Neural cell (in vitro differentiated cells): Measurements from ENCODE around the gene SLC18A3. TPM values are rescaled to one million over a fixed set of nuclear protein-coding genes. Genes with fewer than 3 reads are reported as not detected.
A peak's percentile ranks its signal among the peaks of the same experiment; 100 is the strongest.

ENCODE experiments used
- H2AFZ ChIP-seq: fragments of 200-600, 300-800 bp; sonication (generic), shearing (Covaris generic); 2 replicates; pipeline ENCODE4 v1.6.0; 2014; ENCODE audit warnings: low read depth, mild to moderate bottlenecking, antibody characterized with exemption, low read length, moderate library complexity
- H3F3A ChIP-seq: fragments of 200-600 bp; shearing (Covaris generic); 2 replicates; pipeline ENCODE4 v1.6.1; 2016; ENCODE audit warnings: mild to moderate bottlenecking, moderate library complexity, mixed read lengths, antibody characterized with exemption, low read length; ENCODE audit not compliant: insufficient read depth, poor library complexity, severe bottlenecking
- H3K27ac ChIP-seq: fragments of 200-600, 300-800 bp; sonication (generic), shearing (Covaris generic); 2 replicates; pipeline ENCODE4 v1.5.1; 2014; ENCODE audit warnings: mild to moderate bottlenecking, low read length, moderate library complexity
- H3K27me3 ChIP-seq: fragments of 300-800, 200-600 bp; sonication (generic), shearing (Covaris generic); 2 replicates; pipeline ENCODE4 v1.6.0; 2014; ENCODE audit warnings: mild to moderate bottlenecking, low read depth, low read length, moderate library complexity; ENCODE audit not compliant: insufficient read depth
- H3K36me3 ChIP-seq: fragments of 300-800, 200-600 bp; sonication (generic), shearing (Covaris generic); 2 replicates; pipeline ENCODE4 v1.5.1; 2014; ENCODE audit warnings: mild to moderate bottlenecking, antibody characterized with exemption, low read length, moderate library complexity; ENCODE audit not compliant: insufficient read depth
- H3K4me2 ChIP-seq: fragments of 300-800, 200-600 bp; sonication (generic), shearing (Covaris generic); 2 replicates; pipeline ENCODE4 v1.6.0; 2014; ENCODE audit warnings: mild to moderate bottlenecking, low read length
- H3K4me3 ChIP-seq: fragments of 300-800, 200-600 bp; sonication (generic), shearing (Covaris generic); 2 replicates; pipeline ENCODE4 v1.5.1; 2014; ENCODE audit warnings: mild to moderate bottlenecking, low read length, moderate library complexity
- H3K79me2 ChIP-seq: fragments of 200-600 bp; shearing (Covaris generic); replicated peaks from 2 replicates; pipeline ENCODE4 v1.6.0; 2014; ENCODE audit warnings: mild to moderate bottlenecking, low read length, moderate library complexity; ENCODE audit not compliant: insufficient read depth
- H3K9ac ChIP-seq: fragments of 300-800, 200-600 bp; sonication (generic), shearing (Covaris generic); 2 replicates; pipeline ENCODE4 v1.6.1; 2016; ENCODE audit warnings: mild to moderate bottlenecking, low read length, mixed read lengths
- H3K9me2 ChIP-seq: fragments of 200-600 bp; shearing (Covaris generic); 2 replicates; pipeline ENCODE4 v1.6.1; 2016; ENCODE audit warnings: mild to moderate bottlenecking, low read length, mixed read lengths; ENCODE audit not compliant: insufficient read depth
- H3K9me3 ChIP-seq: fragments of 200-600, 300-800 bp; sonication (generic), shearing (Covaris generic); 2 replicates; pipeline ENCODE4 v1.6.1; 2016; ENCODE audit warnings: mild to moderate bottlenecking, mixed run types, low read length, moderate library complexity, mixed read lengths
- H4K20me1 ChIP-seq: fragments of 200-600 bp; shearing (Covaris generic); 2 replicates; pipeline ENCODE4 v1.6.1; 2016; ENCODE audit warnings: mild to moderate bottlenecking, mixed run types; ENCODE audit not compliant: insufficient read depth
- EP300 ChIP-seq: fragments of 450-650 bp; conservative IDR thresholded peaks from 2 replicates; pipeline ENCODE4 v1.6.1; 2014; ENCODE audit warnings: antibody characterized with exemption, mild to moderate bottlenecking, moderate library complexity; ENCODE audit not compliant: poor library complexity, severe bottlenecking
- EZH2 ChIP-seq: fragments of 200-600, 300-800 bp; shearing (Covaris generic), sonication (generic); IDR thresholded peaks from 2 replicates; pipeline ENCODE4 v1.6.1; 2014; ENCODE audit warnings: antibody characterized with exemption, low read length, borderline replicate concordance, mild to moderate bottlenecking; ENCODE audit not compliant: insufficient read depth, poor library complexity, severe bottlenecking
- MXI1 ChIP-seq: fragments of 450-650 bp; conservative IDR thresholded peaks from 2 replicates; pipeline ENCODE4 v1.6.1; 2014; ENCODE audit warnings: antibody characterized with exemption, mild to moderate bottlenecking; ENCODE audit not compliant: poor library complexity, severe bottlenecking
- POLR2AphosphoS5 ChIP-seq: IDR thresholded peaks from 2 replicates; pipeline ENCODE4 v1.6.1; 2012
- RAD21 ChIP-seq: fragments of 450-650 bp; conservative IDR thresholded peaks from 2 replicates; pipeline ENCODE4 v1.6.1; 2014; ENCODE audit warnings: antibody characterized with exemption, mild to moderate bottlenecking, moderate library complexity
- SMC3 ChIP-seq: fragments of 450-650 bp; conservative IDR thresholded peaks from 2 replicates; pipeline ENCODE4 v1.6.1; 2014; ENCODE audit warnings: antibody characterized with exemption, mild to moderate bottlenecking, moderate library complexity; ENCODE audit not compliant: poor library complexity
- TAF1 ChIP-seq: IDR thresholded peaks from 2 replicates; pipeline ENCODE4 v1.6.1; 2012; ENCODE audit warnings: low read depth
- polyA plus RNA-seq: library from polyadenylated mRNA; depleted of rRNA; stranded (reverse); fragments of >200 nt; gene quantifications from 2 replicates; pipeline ENCODE4 v1.2.3, GENCODE V29; 2014
- TF ChIP-seq, protein P1 (sequence below): fragments of 450-650 bp; IDR thresholded peaks from 2 replicates; pipeline ENCODE4 v1.5.1; 2014; ENCODE audit warnings: antibody characterized with exemption, mild to moderate bottlenecking, moderate library complexity; ENCODE audit not compliant: poor library complexity, severe bottlenecking
- TF ChIP-seq, protein P2 (sequence below): IDR thresholded peaks from 2 replicates; pipeline ENCODE4 v1.6.1; 2012; ENCODE audit warnings: borderline replicate concordance

The SLC18A3 gene
- polyA plus RNA-seq, 1 donor from 2014 or later = not detected

DNA sequence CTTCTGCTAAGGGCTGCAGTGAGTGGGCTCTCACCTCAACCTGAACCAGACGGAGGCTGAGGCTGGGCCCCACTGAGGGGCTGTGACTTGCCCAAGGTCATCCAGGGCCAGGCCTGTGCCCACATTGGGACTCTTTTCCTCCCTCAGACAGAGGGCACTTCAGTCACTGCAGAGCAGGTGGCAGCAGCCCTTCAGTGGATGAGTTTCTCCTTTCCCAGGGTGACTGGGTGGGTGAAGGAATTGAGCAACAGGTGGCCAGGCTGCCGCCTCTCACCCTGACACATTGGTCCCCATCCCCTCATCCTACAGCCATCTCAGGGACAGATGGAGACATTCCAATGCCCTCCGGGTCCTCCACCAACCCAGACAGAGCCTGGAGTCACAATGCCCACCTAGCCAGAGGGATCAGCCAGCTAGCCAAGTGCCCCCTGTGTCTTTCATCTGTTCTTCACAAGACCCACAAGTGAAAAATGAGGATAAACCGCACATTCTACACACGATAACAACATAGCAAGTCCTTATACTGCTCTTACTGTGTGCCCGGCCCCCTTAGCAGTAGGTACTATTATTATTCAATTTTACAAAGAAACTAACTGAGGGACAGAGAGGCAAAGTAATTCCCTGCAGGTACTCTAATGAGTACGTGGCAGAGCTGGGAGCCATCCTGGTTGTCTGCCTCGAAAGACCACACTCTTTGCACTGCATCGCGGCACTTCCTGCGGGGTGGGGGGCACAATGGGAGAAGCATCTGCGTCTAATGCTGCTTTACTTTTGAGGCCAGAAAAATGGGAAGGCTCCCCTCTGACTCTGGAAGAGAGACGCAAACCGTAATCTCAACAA is 1.7 kb upstream of the SLC18A3 start:
- no peaks in the 10 kb centered on the region for H4K20me1 ChIP-seq
- H3K36me3 ChIP-seq = no peaks in the 10 kb centered on the region
- no peaks in the 10 kb centered on the region for H3F3A ChIP-seq
- H3K9me2 ChIP-seq = no peaks in the 10 kb centered on the region
- H3K4me2 ChIP-seq = no peak overlapping the region
- H3K27ac ChIP-seq = no peak overlapping the region
- H3K4me3 ChIP-seq = peak overlapping the region; percentile 65
- no peaks in the 10 kb centered on the region for H3K79me2 ChIP-seq
- no peaks in the 10 kb centered on the region for H3K9me3 ChIP-seq
- no peak overlapping the region for H2AFZ ChIP-seq
- TF ChIP-seq EZH2 (no peak), POLR2AphosphoS5 (no peak), TAF1 (no peak), SMC3 (no peak), MXI1 (no peak), RAD21 (no peak), EP300 (no peak)
- TF ChIP-seq, protein P1, sequence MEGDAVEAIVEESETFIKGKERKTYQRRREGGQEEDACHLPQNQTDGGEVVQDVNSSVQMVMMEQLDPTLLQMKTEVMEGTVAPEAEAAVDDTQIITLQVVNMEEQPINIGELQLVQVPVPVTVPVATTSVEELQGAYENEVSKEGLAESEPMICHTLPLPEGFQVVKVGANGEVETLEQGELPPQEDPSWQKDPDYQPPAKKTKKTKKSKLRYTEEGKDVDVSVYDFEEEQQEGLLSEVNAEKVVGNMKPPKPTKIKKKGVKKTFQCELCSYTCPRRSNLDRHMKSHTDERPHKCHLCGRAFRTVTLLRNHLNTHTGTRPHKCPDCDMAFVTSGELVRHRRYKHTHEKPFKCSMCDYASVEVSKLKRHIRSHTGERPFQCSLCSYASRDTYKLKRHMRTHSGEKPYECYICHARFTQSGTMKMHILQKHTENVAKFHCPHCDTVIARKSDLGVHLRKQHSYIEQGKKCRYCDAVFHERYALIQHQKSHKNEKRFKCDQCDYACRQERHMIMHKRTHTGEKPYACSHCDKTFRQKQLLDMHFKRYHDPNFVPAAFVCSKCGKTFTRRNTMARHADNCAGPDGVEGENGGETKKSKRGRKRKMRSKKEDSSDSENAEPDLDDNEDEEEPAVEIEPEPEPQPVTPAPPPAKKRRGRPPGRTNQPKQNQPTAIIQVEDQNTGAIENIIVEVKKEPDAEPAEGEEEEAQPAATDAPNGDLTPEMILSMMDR = no peak
- TF ChIP-seq, protein P2, sequence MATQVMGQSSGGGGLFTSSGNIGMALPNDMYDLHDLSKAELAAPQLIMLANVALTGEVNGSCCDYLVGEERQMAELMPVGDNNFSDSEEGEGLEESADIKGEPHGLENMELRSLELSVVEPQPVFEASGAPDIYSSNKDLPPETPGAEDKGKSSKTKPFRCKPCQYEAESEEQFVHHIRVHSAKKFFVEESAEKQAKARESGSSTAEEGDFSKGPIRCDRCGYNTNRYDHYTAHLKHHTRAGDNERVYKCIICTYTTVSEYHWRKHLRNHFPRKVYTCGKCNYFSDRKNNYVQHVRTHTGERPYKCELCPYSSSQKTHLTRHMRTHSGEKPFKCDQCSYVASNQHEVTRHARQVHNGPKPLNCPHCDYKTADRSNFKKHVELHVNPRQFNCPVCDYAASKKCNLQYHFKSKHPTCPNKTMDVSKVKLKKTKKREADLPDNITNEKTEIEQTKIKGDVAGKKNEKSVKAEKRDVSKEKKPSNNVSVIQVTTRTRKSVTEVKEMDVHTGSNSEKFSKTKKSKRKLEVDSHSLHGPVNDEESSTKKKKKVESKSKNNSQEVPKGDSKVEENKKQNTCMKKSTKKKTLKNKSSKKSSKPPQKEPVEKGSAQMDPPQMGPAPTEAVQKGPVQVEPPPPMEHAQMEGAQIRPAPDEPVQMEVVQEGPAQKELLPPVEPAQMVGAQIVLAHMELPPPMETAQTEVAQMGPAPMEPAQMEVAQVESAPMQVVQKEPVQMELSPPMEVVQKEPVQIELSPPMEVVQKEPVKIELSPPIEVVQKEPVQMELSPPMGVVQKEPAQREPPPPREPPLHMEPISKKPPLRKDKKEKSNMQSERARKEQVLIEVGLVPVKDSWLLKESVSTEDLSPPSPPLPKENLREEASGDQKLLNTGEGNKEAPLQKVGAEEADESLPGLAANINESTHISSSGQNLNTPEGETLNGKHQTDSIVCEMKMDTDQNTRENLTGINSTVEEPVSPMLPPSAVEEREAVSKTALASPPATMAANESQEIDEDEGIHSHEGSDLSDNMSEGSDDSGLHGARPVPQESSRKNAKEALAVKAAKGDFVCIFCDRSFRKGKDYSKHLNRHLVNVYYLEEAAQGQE = no peak
- H3K27me3 ChIP-seq = peaks cover 100% of the 10 kb centered on the region
- no peak overlapping the region for H3K9ac ChIP-seq

DNA sequence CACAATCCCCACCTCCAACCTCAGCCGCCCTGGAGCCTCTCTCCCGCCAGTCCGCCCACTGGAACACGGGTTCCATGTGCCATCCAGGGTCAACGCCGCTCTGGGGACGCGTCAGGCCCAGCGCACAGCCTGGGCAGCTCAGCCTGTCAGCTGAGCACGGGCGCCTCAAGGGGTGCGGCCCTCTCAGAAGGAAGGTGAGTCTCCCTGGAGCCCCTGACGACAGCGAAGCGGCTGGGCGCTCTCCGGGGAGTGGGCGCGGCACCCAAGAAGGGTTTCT is 1.2 kb upstream of the SLC18A3 start:
- no peaks in the 10 kb centered on the region for H3K36me3 ChIP-seq
- H3K9me3 ChIP-seq = no peaks in the 10 kb centered on the region
- peak overlapping the region; percentile 65 for H3K4me3 ChIP-seq
- no peak overlapping the region for H3K27ac ChIP-seq
- no peak overlapping the region for H2AFZ ChIP-seq
- H3F3A ChIP-seq = no peaks in the 10 kb centered on the region
- no peaks in the 10 kb centered on the region for H4K20me1 ChIP-seq
- TF ChIP-seq EZH2 (no peak), MXI1 (no peak), RAD21 (no peak), TAF1 (no peak), POLR2AphosphoS5 (no peak), SMC3 (no peak), EP300 (no peak)
- TF ChIP-seq, protein P2 = no peak
- TF ChIP-seq, protein P1 = no peak
- H3K9me2 ChIP-seq = no peaks in the 10 kb centered on the region
- no peak overlapping the region for H3K9ac ChIP-seq
- H3K79me2 ChIP-seq = no peaks in the 10 kb centered on the region
- H3K4me2 ChIP-seq = no peak overlapping the region
- H3K27me3 ChIP-seq = peaks cover 100% of the 10 kb centered on the region
